Muscle layer of duodenum (tissue), 2 donors: Measurements from ENCODE around the gene LRBA.
A peak's percentile ranks its signal among the peaks of the same experiment; 100 is the strongest.
"Not testable (repeated sequence)": the region's sequence is repeated elsewhere in the genome, so short reads cannot be mapped to it uniquely, and the experiment has no call there.

ENCODE experiments used
- H3K27ac ChIP-seq: one replicate; pipeline ENCODE4 v1.7.0; 2013; ENCODE audit warnings: mild to moderate bottlenecking, low read length
- H3K27me3 ChIP-seq: one replicate; pipeline ENCODE4 v1.7.0; 2013; ENCODE audit warnings: low read depth, mild to moderate bottlenecking, control low read depth, low read length
- H3K36me3 ChIP-seq, 2 donors: one replicate each; pipeline ENCODE4 v1.7.0; 2013; ENCODE audit warnings: low read length in 2 of 2, control low read depth in 1 of 2, mild to moderate bottlenecking in 1 of 2; ENCODE audit not compliant: insufficient read depth in 2 of 2, control insufficient read depth in 1 of 2
- H3K4me1 ChIP-seq, 2 donors: one replicate each; pipeline ENCODE4 v1.7.0; 2013; ENCODE audit warnings: low read length in 2 of 2, mild to moderate bottlenecking in 2 of 2, control low read depth in 1 of 2, moderate library complexity in 1 of 2; ENCODE audit not compliant: insufficient read depth in 2 of 2, control insufficient read depth in 1 of 2
- H3K4me3 ChIP-seq, 2 donors: one replicate each; pipeline ENCODE4 v1.7.0; 2013; ENCODE audit warnings: low read length in 2 of 2, low read depth in 1 of 2, mild to moderate bottlenecking in 1 of 2
- H3K9me3 ChIP-seq, 2 donors: one replicate each; pipeline ENCODE4 v1.7.0; 2013; ENCODE audit warnings: low read length in 2 of 2, control low read depth in 1 of 2, mild to moderate bottlenecking in 1 of 2; ENCODE audit not compliant: control insufficient read depth in 1 of 2
- donor health status: healthy.

LRBA gene

GRCh38 chr4:150681063-150681462, 334.0 kb downstream of the LRBA start:
- no peaks in the 10 kb centered on the region for H3K27me3 ChIP-seq
- H3K36me3 ChIP-seq, result peaks cover 0 to 3% of the 10 kb centered on the region in 2 donors
- H3K4me3 ChIP-seq, result no peak overlapping the region
- H3K4me1 ChIP-seq, result no peaks in the 10 kb centered on the region
- H3K27ac ChIP-seq, result no peak overlapping the region
- no peaks in the 10 kb centered on the region for H3K9me3 ChIP-seq

- Histone ChIP-seq H3K27me3 (no peaks in the 10 kb centered on the region), H3K27ac (no peak overlapping the region), H3K4me3 (no peak overlapping the region), H3K36me3 (peaks cover 0 to 3% of the 10 kb centered on the region in 2 donors), H3K4me1 (no peaks in the 10 kb centered on the region), H3K9me3 (no peaks in the 10 kb centered on the region)
These were observed 334.4 kb downstream of the LRBA start for GRCh38 chr4:150680651-150681050.

GRCh38 chr4:150679765-150680343, 335.2 kb downstream of the LRBA start:
- Histone ChIP-seq H3K27me3 (no peaks in the 10 kb centered on the region), H3K9me3 (no peaks in the 10 kb centered on the region), H3K4me3 (peak overlapping the region in 1 of 2 donors; percentile 42), H3K27ac (no peak overlapping the region), H3K4me1 (no peaks in the 10 kb centered on the region), H3K36me3 (peaks cover 0 to 3% of the 10 kb centered on the region in 2 donors)

- H3K4me1 ChIP-seq, result no peaks in the 10 kb centered on the region
- peaks cover 0 to 3% of the 10 kb centered on the region in 2 donors for H3K36me3 ChIP-seq
- H3K4me3 ChIP-seq, result peak overlapping the region; percentile 17 to 42
- no peaks in the 10 kb centered on the region for H3K9me3 ChIP-seq
- no peak overlapping the region for H3K27ac ChIP-seq
- no peaks in the 10 kb centered on the region for H3K27me3 ChIP-seq
These were observed 335.9 kb downstream of the LRBA start for GRCh38 chr4:150679018-150679764.

- Histone ChIP-seq H3K27ac (no peak overlapping the region), H3K27me3 (no peaks in the 10 kb centered on the region), H3K36me3 (no peaks in the 10 kb centered on the region), H3K4me3 (no peak overlapping the region), H3K9me3 (no peaks in the 10 kb centered on the region), H3K4me1 (no peaks in the 10 kb centered on the region)
These were observed 341.3 kb downstream of the LRBA start for GRCh38 chr4:150673793-150674192.

GRCh38 chr4:150668824-150669223, 346.3 kb downstream of the LRBA start:
- Histone ChIP-seq H3K27ac (no peak overlapping the region), H3K9me3 (no peaks in the 10 kb centered on the region), H3K27me3 (no peaks in the 10 kb centered on the region), H3K36me3 (no peaks in the 10 kb centered on the region), H3K4me3 (no peak overlapping the region), H3K4me1 (no peaks in the 10 kb centered on the region)

- H3K9me3 ChIP-seq, result no peaks in the 10 kb centered on the region
- H3K4me1 ChIP-seq, result no peaks in the 10 kb centered on the region
- H3K27ac ChIP-seq, result no peak overlapping the region
- H3K27me3 ChIP-seq, result no peaks in the 10 kb centered on the region
- no peaks in the 10 kb centered on the region for H3K36me3 ChIP-seq
- H3K4me3 ChIP-seq, result no peak overlapping the region
These were observed 350.1 kb downstream of the LRBA start for GRCh38 chr4:150664935-150665334.

GRCh38 chr4:150662686-150663085, 352.4 kb downstream of the LRBA start:
- Histone ChIP-seq H3K4me3 (no peak overlapping the region), H3K27me3 (no peaks in the 10 kb centered on the region)

GRCh38 chr4:150661551-150661950, 353.5 kb downstream of the LRBA start:
- H3K4me1 ChIP-seq, H3K4me3 ChIP-seq, H3K27ac ChIP-seq, H3K27me3 ChIP-seq, H3K9me3 ChIP-seq, H3K36me3 ChIP-seq: not testable (repeated sequence)

More at GRCh38 chr4:150662686-150663085, 352.4 kb downstream of the LRBA start:
- Histone ChIP-seq H3K9me3 (no peaks in the 10 kb centered on the region), H3K36me3 (no peaks in the 10 kb centered on the region), H3K4me1 (no peaks in the 10 kb centered on the region), H3K27ac (no peak overlapping the region)

- not testable (repeated sequence) for H3K4me3 ChIP-seq, H3K9me3 ChIP-seq, H3K4me1 ChIP-seq, H3K27me3 ChIP-seq, H3K36me3 ChIP-seq, H3K27ac ChIP-seq
These were observed 356.8 kb downstream of the LRBA start for GRCh38 chr4:150658258-150658657.

- H3K4me3 ChIP-seq, result no peak overlapping the region
- no peaks in the 10 kb centered on the region for H3K27me3 ChIP-seq
- no peaks in the 10 kb centered on the region for H3K9me3 ChIP-seq
- no peaks in the 10 kb centered on the region for H3K36me3 ChIP-seq
- no peak overlapping the region for H3K27ac ChIP-seq
- H3K4me1 ChIP-seq, result no peaks in the 10 kb centered on the region
These were observed 358.2 kb downstream of the LRBA start for GRCh38 chr4:150656891-150657290.

- H3K9me3 ChIP-seq, result no peaks in the 10 kb centered on the region
- H3K36me3 ChIP-seq, result no peaks in the 10 kb centered on the region
These were observed 364.3 kb downstream of the LRBA start for GRCh38 chr4:150650751-150651150.

More at GRCh38 chr4:150650751-150651150, 364.3 kb downstream of the LRBA start:
- H3K4me3 ChIP-seq, result no peak overlapping the region
- H3K27me3 ChIP-seq, result no peaks in the 10 kb centered on the region
- H3K27ac ChIP-seq, result no peak overlapping the region
- H3K4me1 ChIP-seq, result no peaks in the 10 kb centered on the region
